ENCODE results near the gene ZNF197. TPM values are rescaled to one million over a fixed set of nuclear protein-coding genes. Genes with fewer than 3 reads are reported as not detected.

Gene ZNF197
- total and polyA plus RNA-seq, 2 of the 8 experiments (the other 6 are each of a cell fraction or from before 2014, with no cell fraction given) = 3.9 to 16.8 TPM

- peaks cover 39 to 42% of the 10 kb centered on the region in 2 experiments for H3K9me3 ChIP-seq (ENCODE audit: insufficient read depth in 2 of 2, low read depth in 1 of 2, low read length in 1 of 2)
- H3K79me1 ChIP-seq (ENCODE audit: low read depth, low read length) = no peaks in the 10 kb centered on the region
- H3K4me3 ChIP-seq (ENCODE audit: extremely low read depth in 1 of 4, insufficient read depth in 2 of 4, low read depth in 3 of 4, low read length in 4 of 4) = no peak overlapping the region
- no peak overlapping the region for H2AK5ac ChIP-seq (ENCODE audit: low read depth, low read length)
- H2AFZ ChIP-seq (ENCODE audit: low read length) = no peak overlapping the region
- H4K8ac ChIP-seq (ENCODE audit: extremely low read depth, insufficient read depth, low read length) = no peak overlapping the region
- no peak overlapping the region for H4K91ac ChIP-seq (replicated peaks; ENCODE audit: insufficient read length, low read length)
- H3K18ac ChIP-seq (ENCODE audit: extremely low read depth, low read length) = no peak overlapping the region
- TF ChIP-seq GTF2F1 (IDR thresholded peaks at IDR 0.05; ENCODE audit: borderline replicate concordance, low read depth, low read length) = no peak
- no peak overlapping the region for H3K4ac ChIP-seq (replicated peaks; ENCODE audit: insufficient read length, low read depth, low read length)
- H2BK12ac ChIP-seq (ENCODE audit: low read depth, low read length) = no peak overlapping the region
- no peak overlapping the region for H3K14ac ChIP-seq (ENCODE audit: insufficient read length)
- no peak overlapping the region for H2BK20ac ChIP-seq (ENCODE audit: low read length)
- H3K23me2 ChIP-seq (ENCODE audit: low read depth, low read length) = no peaks in the 10 kb centered on the region
- no peak overlapping the region for H3K4me2 ChIP-seq (ENCODE audit: insufficient read depth in 1 of 2, low read depth in 2 of 2, low read length in 2 of 2)
- H2BK120ac ChIP-seq (replicated peaks; ENCODE audit: low read depth, low read length) = no peak overlapping the region
- no peak overlapping the region for H2BK15ac ChIP-seq (ENCODE audit: low read length)
- no peak for DNase-seq (ENCODE audit: low read depth in 1 of 2, low spot score in 2 of 2)
- CTCF ChIA-PET (ENCODE audit: partially characterized antibody) = no interaction called here
- H3K27me3 ChIP-seq (replicated peaks in 1 of 4; ENCODE audit: control insufficient read depth in 3 of 4, extremely low read depth in 1 of 4, insufficient read depth in 3 of 4, low read length in 3 of 4) = no peaks in the 10 kb centered on the region
- POLR2A ChIA-PET (ENCODE audit: partially characterized antibody) = no interaction called here
- 99% methylated on average over 4 of the region's 4 CpGs; no CpG with 5 or more reads in 1 of the 2 experiments for WGBS, 2 experiments (ENCODE audit: extremely low coverage in 1 of 2, insufficient coverage in 1 of 2, insufficient read length in 1 of 2, insufficient replicate concordance in 2 of 2, low coverage in 1 of 2, low lambda C conversion rate in 2 of 2, missing lambda C conversion rate in 1 of 2)
- H3K23ac ChIP-seq (ENCODE audit: insufficient read length) = no peak overlapping the region
- H3K4me1 ChIP-seq (replicated peaks in 1 of 4; ENCODE audit: control insufficient read depth in 3 of 4, insufficient read depth in 4 of 4, low read length in 3 of 4) = no peaks in the 10 kb centered on the region
- FAIRE-seq = no peak
- H3K36me3 ChIP-seq (ENCODE audit: control insufficient read depth in 2 of 4, insufficient read depth in 4 of 4, low read length in 3 of 4) = peaks cover 17 to 50% (median 34%) of the 10 kb centered on the region in 4 experiments
- H3K79me2 ChIP-seq (ENCODE audit: control insufficient read depth in 1 of 2, insufficient read depth in 2 of 2, low read length in 2 of 2) = no peaks in the 10 kb centered on the region
- no peaks in the 10 kb centered on the region for H4K20me1 ChIP-seq (replicated peaks in 1 of 2; ENCODE audit: control insufficient read depth in 1 of 2, insufficient read depth in 2 of 2, low read length in 2 of 2)
- H3K56ac ChIP-seq (replicated peaks; ENCODE audit: insufficient read length, low read depth, low read length) = no peak overlapping the region
- no peak overlapping the region for H4K5ac ChIP-seq (ENCODE audit: insufficient read length, low read depth, low read length)
- H3K9ac ChIP-seq (replicated peaks in 1 of 4; ENCODE audit: extremely low read depth in 1 of 4, low read depth in 3 of 4, low read length in 3 of 4) = no peak overlapping the region
- H3K27ac ChIP-seq (ENCODE audit: low read depth, low read length) = no peak overlapping the region
- H2BK5ac ChIP-seq (ENCODE audit: low read depth, low read length) = no peak overlapping the region
Measured at GRCh38 chr3:44642337-44642736, 17.5 kb downstream of the ZNF197 start.
